ENCODE data around the gene DHX32.

DNA sequence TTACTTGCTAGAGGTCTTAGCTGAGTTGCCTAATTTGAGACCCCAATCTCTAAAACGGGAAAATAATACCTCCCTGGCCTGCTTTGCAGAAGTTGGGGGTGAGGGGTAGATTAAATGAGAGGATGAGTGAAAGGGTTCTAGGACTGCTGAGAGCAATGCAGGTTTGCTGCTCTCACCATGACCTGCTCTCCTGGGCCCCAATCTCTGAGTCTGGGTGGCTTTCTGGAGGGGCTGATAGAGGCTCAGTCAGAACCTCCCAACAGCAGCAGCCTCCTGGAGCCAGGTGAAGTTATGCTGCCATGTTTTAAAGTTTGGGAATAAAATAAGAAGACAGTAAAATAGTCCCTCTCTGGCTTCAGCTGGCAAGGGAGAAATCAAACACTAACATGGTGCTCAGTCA lies 65.3 kb downstream of the DHX32 start:
- no peak for TF ChIP-seq POLR2AphosphoS5 (IDR thresholded peaks at IDR 0.05)
- TF ChIP-seq POLR2A (IDR thresholded peaks at IDR 0.05) = no peak

Measured in suprapubic skin (tissue), 4 donors.